Measurements from ENCODE around the gene AANAT.
"Not testable (repeated sequence)": the region's sequence is repeated elsewhere in the genome, so short reads cannot be mapped to it uniquely, and the experiment has no call there.

AANAT gene

GRCh38 chr17:76511668-76512365 is 44.4 kb downstream of the AANAT start:
- peaks cover 9% of the 10 kb centered on the region for H3K4me1 ChIP-seq (ENCODE audit: control insufficient read depth, insufficient read depth, low read length, poor library complexity, severe bottlenecking)
- H3K9me3 ChIP-seq (ENCODE audit: control insufficient read depth, low read length) = no peaks in the 10 kb centered on the region
- no peaks in the 10 kb centered on the region for H3K36me3 ChIP-seq (ENCODE audit: control insufficient read depth, insufficient read depth, low read length)
- no peak overlapping the region for H3K27ac ChIP-seq (ENCODE audit: low read depth, low read length, severe bottlenecking)
- no peak overlapping the region for H3K4me3 ChIP-seq (ENCODE audit: extremely low read depth, insufficient read depth, low read length, poor library complexity, severe bottlenecking)
- 78 to 90% methylated on average over 7 to 10 of the region's 13 CpGs for WGBS, 2 experiments (ENCODE audit: insufficient coverage in 2 of 2)

- no peaks in the 10 kb centered on the region for H3K36me3 ChIP-seq (ENCODE audit: control insufficient read depth, insufficient read depth, low read length)
- H3K27ac ChIP-seq (ENCODE audit: low read depth, low read length, severe bottlenecking) = no peak overlapping the region
- H3K4me3 ChIP-seq (ENCODE audit: extremely low read depth, insufficient read depth, low read length, poor library complexity, severe bottlenecking) = no peak overlapping the region
- peaks cover 9% of the 10 kb centered on the region for H3K4me1 ChIP-seq (ENCODE audit: control insufficient read depth, insufficient read depth, low read length, poor library complexity, severe bottlenecking)
- no peaks in the 10 kb centered on the region for H3K9me3 ChIP-seq (ENCODE audit: control insufficient read depth, low read length)
- WGBS, 2 experiments (ENCODE audit: insufficient coverage in 2 of 2) = 79 to 88% methylated on average over 9 to 17 of the region's 22 CpGs
Observed at GRCh38 chr17:76512366-76513305, 45.2 kb downstream of the AANAT start.

GRCh38 chr17:76513306-76513692 is 45.9 kb downstream of the AANAT start:
- Histone ChIP-seq H3K4me3 (ENCODE audit: extremely low read depth, insufficient read depth, low read length, poor library complexity, severe bottlenecking) (no peak overlapping the region), H3K4me1 (ENCODE audit: control insufficient read depth, insufficient read depth, low read length, poor library complexity, severe bottlenecking) (peaks cover 9% of the 10 kb centered on the region), H3K27ac (ENCODE audit: low read depth, low read length, severe bottlenecking) (no peak overlapping the region), H3K36me3 (ENCODE audit: control insufficient read depth, insufficient read depth, low read length) (no peaks in the 10 kb centered on the region), H3K9me3 (ENCODE audit: control insufficient read depth, low read length) (no peaks in the 10 kb centered on the region)
- 80 to 100% methylated on average over 4 to 5 of the region's 6 CpGs for WGBS, 2 experiments (ENCODE audit: insufficient coverage in 2 of 2)

- 81 to 97% methylated on average over 4 of the region's 6 CpGs for WGBS, 2 experiments (ENCODE audit: insufficient coverage in 2 of 2)
- H3K9me3 ChIP-seq (ENCODE audit: control insufficient read depth, low read length); H3K4me1 ChIP-seq (ENCODE audit: control insufficient read depth, insufficient read depth, low read length, poor library complexity, severe bottlenecking); H3K36me3 ChIP-seq (ENCODE audit: control insufficient read depth, insufficient read depth, low read length); H3K4me3 ChIP-seq (ENCODE audit: extremely low read depth, insufficient read depth, low read length, poor library complexity, severe bottlenecking); H3K27ac ChIP-seq (ENCODE audit: low read depth, low read length, severe bottlenecking): not testable (repeated sequence)
Observed at GRCh38 chr17:76514355-76514754, 47.0 kb downstream of the AANAT start.

- Histone ChIP-seq H3K27ac (ENCODE audit: low read depth, low read length, severe bottlenecking) (no peak overlapping the region), H3K9me3 (ENCODE audit: control insufficient read depth, low read length) (no peaks in the 10 kb centered on the region), H3K4me1 (ENCODE audit: control insufficient read depth, insufficient read depth, low read length, poor library complexity, severe bottlenecking) (peaks cover 9% of the 10 kb centered on the region), H3K36me3 (ENCODE audit: control insufficient read depth, insufficient read depth, low read length) (no peaks in the 10 kb centered on the region), H3K4me3 (ENCODE audit: extremely low read depth, insufficient read depth, low read length, poor library complexity, severe bottlenecking) (no peak overlapping the region)
- WGBS, 2 experiments (ENCODE audit: insufficient coverage in 2 of 2) = 93 to 95% methylated on average over 21 to 22 of the region's 22 CpGs
Observed at GRCh38 chr17:76515274-76515949, 48.0 kb downstream of the AANAT start.

GRCh38 chr17:76517638-76518038 is 50.2 kb downstream of the AANAT start:
- WGBS, 2 experiments (ENCODE audit: insufficient coverage in 2 of 2) = 93 to 97% methylated on average over 11 of the region's 11 CpGs
- Histone ChIP-seq H3K36me3 (ENCODE audit: control insufficient read depth, insufficient read depth, low read length) (no peaks in the 10 kb centered on the region), H3K27ac (ENCODE audit: low read depth, low read length, severe bottlenecking) (no peak overlapping the region), H3K9me3 (ENCODE audit: control insufficient read depth, low read length) (no peaks in the 10 kb centered on the region), H3K4me1 (ENCODE audit: control insufficient read depth, insufficient read depth, low read length, poor library complexity, severe bottlenecking) (peaks cover 5% of the 10 kb centered on the region), H3K4me3 (ENCODE audit: extremely low read depth, insufficient read depth, low read length, poor library complexity, severe bottlenecking) (no peak overlapping the region)

- Histone ChIP-seq H3K36me3 (ENCODE audit: control insufficient read depth, insufficient read depth, low read length) (no peaks in the 10 kb centered on the region), H3K4me1 (ENCODE audit: control insufficient read depth, insufficient read depth, low read length, poor library complexity, severe bottlenecking) (peaks cover 6% of the 10 kb centered on the region), H3K27ac (ENCODE audit: low read depth, low read length, severe bottlenecking) (no peak overlapping the region), H3K9me3 (ENCODE audit: control insufficient read depth, low read length) (no peaks in the 10 kb centered on the region), H3K4me3 (ENCODE audit: extremely low read depth, insufficient read depth, low read length, poor library complexity, severe bottlenecking) (no peak overlapping the region)
- WGBS, 2 experiments (ENCODE audit: insufficient coverage in 2 of 2) = 79 to 82% methylated on average over 12 of the region's 15 CpGs
Observed at GRCh38 chr17:76519048-76519966, 51.9 kb downstream of the AANAT start.
